Measurements from ENCODE around the gene SLC6A13.

SLC6A13 gene

GRCh38 chr12:220946-221550 is 41.6 kb downstream of the SLC6A13 start:
- TF ChIP-seq EZH2 (IDR thresholded peaks at IDR 0.05; ENCODE audit: borderline replicate concordance, low read depth, low read length, severe bottlenecking) (no peak), CTCF (IDR thresholded peaks at IDR 0.05; ENCODE audit: borderline replicate concordance, extremely low read depth, low read length, poor library complexity, severe bottlenecking) (no peak)
- Histone ChIP-seq H3K27ac (ENCODE audit: low read length) (no peak overlapping the region), H3K9me3 (ENCODE audit: insufficient read depth, low read length, severe bottlenecking) (no peaks in the 10 kb centered on the region), H2AFZ (ENCODE audit: low read depth, low read length) (no peak overlapping the region), H3K79me2 (ENCODE audit: insufficient read depth, low read length) (no peaks in the 10 kb centered on the region), H3K4me1 (ENCODE audit: insufficient read depth, low read length) (no peaks in the 10 kb centered on the region), H3K9ac (ENCODE audit: low read depth, low read length) (no peak overlapping the region), H3K27me3 (ENCODE audit: insufficient read depth, low read length, poor library complexity) (peaks cover 4% of the 10 kb centered on the region), H3K4me3 (ENCODE audit: low read depth in 1 of 2, low read length in 2 of 2) (no peak overlapping the region), H3K4me2 (ENCODE audit: insufficient read depth, low read length) (no peak overlapping the region), H3K36me3 (ENCODE audit: insufficient read depth, low read length) (no peaks in the 10 kb centered on the region), H4K20me1 (ENCODE audit: insufficient read depth, low read length) (no peaks in the 10 kb centered on the region)
- DNase-seq: no peak
- no peak for ATAC-seq (ENCODE audit: insufficient read depth, low read depth)

GRCh38 chr12:220491-220890 is 42.1 kb downstream of the SLC6A13 start:
- Histone ChIP-seq H4K20me1 (ENCODE audit: insufficient read depth, low read length) (no peaks in the 10 kb centered on the region), H2AFZ (ENCODE audit: low read depth, low read length) (no peak overlapping the region), H3K4me1 (ENCODE audit: insufficient read depth, low read length) (no peaks in the 10 kb centered on the region), H3K9ac (ENCODE audit: low read depth, low read length) (no peak overlapping the region), H3K79me2 (ENCODE audit: insufficient read depth, low read length) (no peaks in the 10 kb centered on the region), H3K36me3 (ENCODE audit: insufficient read depth, low read length) (no peaks in the 10 kb centered on the region), H3K27me3 (ENCODE audit: insufficient read depth, low read length, poor library complexity) (peaks cover 7% of the 10 kb centered on the region), H3K9me3 (ENCODE audit: insufficient read depth, low read length, severe bottlenecking) (no peaks in the 10 kb centered on the region), H3K27ac (ENCODE audit: low read length) (no peak overlapping the region), H3K4me2 (ENCODE audit: insufficient read depth, low read length) (no peak overlapping the region), H3K4me3 (ENCODE audit: low read depth in 1 of 2, low read length in 2 of 2) (no peak overlapping the region)
- ATAC-seq (ENCODE audit: insufficient read depth, low read depth) (no peak), DNase-seq (no peak)
- no peak for TF ChIP-seq EZH2 (IDR thresholded peaks at IDR 0.05; ENCODE audit: borderline replicate concordance, low read depth, low read length, severe bottlenecking)
- TF ChIP-seq CTCF (IDR thresholded peaks at IDR 0.05; ENCODE audit: borderline replicate concordance, extremely low read depth, low read length, poor library complexity, severe bottlenecking): no peak

- H3K27ac ChIP-seq (ENCODE audit: low read length): no peak overlapping the region
- peak; percentile 96 for ATAC-seq (ENCODE audit: insufficient read depth, low read depth)
- H2AFZ ChIP-seq (ENCODE audit: low read depth, low read length): no peak overlapping the region
- H3K9ac ChIP-seq (ENCODE audit: low read depth, low read length): no peak overlapping the region
- no peaks in the 10 kb centered on the region for H3K79me2 ChIP-seq (ENCODE audit: insufficient read depth, low read length)
- H3K9me3 ChIP-seq (ENCODE audit: insufficient read depth, low read length, severe bottlenecking): no peaks in the 10 kb centered on the region
- no peak overlapping the region for H3K4me3 ChIP-seq (ENCODE audit: low read depth in 1 of 2, low read length in 2 of 2)
- H3K27me3 ChIP-seq (ENCODE audit: insufficient read depth, low read length, poor library complexity): peaks cover 10% of the 10 kb centered on the region
- 0 out of 2 replicates have a peak, but pooled peaks cover under 1% of the 10 kb centered on the region for H4K20me1 ChIP-seq (ENCODE audit: insufficient read depth, low read length)
- peak; percentile 75 for DNase-seq
- H3K36me3 ChIP-seq (ENCODE audit: insufficient read depth, low read length): no peaks in the 10 kb centered on the region
- TF ChIP-seq EZH2 (IDR thresholded peaks at IDR 0.05; ENCODE audit: borderline replicate concordance, low read depth, low read length, severe bottlenecking): no peak
- peak; percentile 86 for TF ChIP-seq CTCF (IDR thresholded peaks at IDR 0.05; ENCODE audit: borderline replicate concordance, extremely low read depth, low read length, poor library complexity, severe bottlenecking)
- no peak overlapping the region for H3K4me2 ChIP-seq (ENCODE audit: insufficient read depth, low read length)
- H3K4me1 ChIP-seq (ENCODE audit: insufficient read depth, low read length): no peaks in the 10 kb centered on the region
These were observed 42.7 kb downstream of the SLC6A13 start for GRCh38 chr12:219891-220352.
